22Rv1 (cell line): ENCODE data around the gene FNIP1.

Experiments used
- CTCF ChIP-seq: fragments of 450-650 bp; IDR thresholded peaks from 2 replicates; pipeline ENCODE4 v1.5.1; 2017; ENCODE audit warnings: mild to moderate bottlenecking
- ZFX ChIP-seq: fragments of 450-650 bp; IDR thresholded peaks from 2 replicates; pipeline ENCODE4 v1.6.1; 2017; ENCODE audit warnings: antibody characterized with exemption, borderline replicate concordance

GRCh38 chr5:131633830-131634229 is 163.0 kb downstream of the FNIP1 start:
- no peak for TF ChIP-seq CTCF
- no peak for TF ChIP-seq ZFX
